Activated T-helper 2 cell treated with anti-CD3 and anti-CD28 coated beads, Interferon-gamma antibody, Interleukin-2, Interleukin-4, amounts not matched to agents 10 μg/mL and 5 μg/mL and 100 μg/mL, durations not matched to agents 14 hours and 24 hours and 36 hours (primary cell): Measurements from ENCODE around the gene UQCC2. TPM values are rescaled to one million over a fixed set of nuclear protein-coding genes. Genes with fewer than 3 reads are reported as not detected.

ENCODE experiments used
- DNase-seq: peaks from one replicate; pipeline ENCODE4 v3.0.0; 2021; ENCODE audit warnings: low spot score
- H3K27ac Mint-ChIP-seq: one replicate; pipeline ENCODE4 v1.8.0; 2021; ENCODE audit warnings: mixed read lengths
- H3K27me3 Mint-ChIP-seq: one replicate; pipeline ENCODE4 v1.8.0; 2021; ENCODE audit warnings: low read depth, mixed read lengths
- H3K36me3 Mint-ChIP-seq: one replicate; pipeline ENCODE4 v1.8.0; 2021; ENCODE audit warnings: low read depth, mixed read lengths
- H3K4me1 Mint-ChIP-seq: one replicate; pipeline ENCODE4 v1.8.0; 2021; ENCODE audit warnings: low read depth, mixed read lengths
- H3K4me3 Mint-ChIP-seq: one replicate; pipeline ENCODE4 v1.8.0; 2021; ENCODE audit warnings: low read depth, mild to moderate bottlenecking, moderate library complexity, mixed read lengths
- H3K9me3 Mint-ChIP-seq: one replicate; pipeline ENCODE4 v1.8.0; 2021; ENCODE audit warnings: mixed read lengths
- intact Hi-C: fragments of 100-400 bp; cut with micrococcal nuclease; formaldehyde crosslinking; loops from one replicate; pipeline ENCODE4 v1.15.1; 2023
- total RNA-seq: library from RNA; stranded (reverse); gene quantifications from 2 replicates; pipeline ENCODE4 v1.2.3, GENCODE V29; 2022

UQCC2 gene
- total RNA-seq, 1 donor from 2014 or later: 136 TPM

GRCh38 chr6:33727126-33727525 is 15.6 kb upstream of the UQCC2 start:
- Mint-ChIP-seq H3K27ac (no peak overlapping the region), H3K9me3 (no peaks in the 10 kb centered on the region), H3K4me1 (peaks cover 2% of the 10 kb centered on the region), H3K4me3 (no peak overlapping the region), H3K36me3 (no peaks in the 10 kb centered on the region), H3K27me3 (peaks cover 25% of the 10 kb centered on the region)
- intact Hi-C loops: no loop called here
- no peak for DNase-seq

GRCh38 chr6:33726696-33727095 is 15.2 kb upstream of the UQCC2 start:
- Mint-ChIP-seq H3K27me3 (peaks cover 28% of the 10 kb centered on the region), H3K36me3 (no peaks in the 10 kb centered on the region), H3K4me1 (peaks cover 2% of the 10 kb centered on the region), H3K27ac (no peak overlapping the region), H3K4me3 (no peak overlapping the region), H3K9me3 (no peaks in the 10 kb centered on the region)
- intact Hi-C loops: no loop called here
- DNase-seq: no peak

- Mint-ChIP-seq H3K27me3 (peaks cover 32% of the 10 kb centered on the region), H3K9me3 (no peaks in the 10 kb centered on the region), H3K27ac (no peak overlapping the region), H3K36me3 (no peaks in the 10 kb centered on the region), H3K4me1 (peaks cover 2% of the 10 kb centered on the region), H3K4me3 (no peak overlapping the region)
- DNase-seq: no peak
- intact Hi-C loops: no loop called here
Observed at GRCh38 chr6:33725891-33726673, 14.6 kb upstream of the UQCC2 start.

- Mint-ChIP-seq H3K27me3 (peaks cover 33% of the 10 kb centered on the region), H3K9me3 (no peaks in the 10 kb centered on the region), H3K36me3 (no peaks in the 10 kb centered on the region), H3K4me1 (peaks cover 2% of the 10 kb centered on the region), H3K27ac (no peak overlapping the region), H3K4me3 (no peak overlapping the region)
- intact Hi-C loops: no loop called here
- DNase-seq: no peak
Observed at GRCh38 chr6:33725222-33725621, 13.7 kb upstream of the UQCC2 start.

- no peak overlapping the region for H3K4me3 Mint-ChIP-seq
- intact Hi-C loops: loop anchor here (5.0 kb wide), 1 partner anchor 38 kb away; no protein-coding TSS in a partner anchor
- DNase-seq: no peak
- no peaks in the 10 kb centered on the region for H3K36me3 Mint-ChIP-seq
- no peak overlapping the region for H3K27ac Mint-ChIP-seq
- peaks cover 37% of the 10 kb centered on the region for H3K27me3 Mint-ChIP-seq
- H3K9me3 Mint-ChIP-seq: no peaks in the 10 kb centered on the region
- H3K4me1 Mint-ChIP-seq: peaks cover 2% of the 10 kb centered on the region
Observed at GRCh38 chr6:33724102-33725023, 12.9 kb upstream of the UQCC2 start.

GRCh38 chr6:33723371-33724085 is 12.0 kb upstream of the UQCC2 start:
- no peaks in the 10 kb centered on the region for H3K9me3 Mint-ChIP-seq
- peaks cover 2% of the 10 kb centered on the region for H3K4me1 Mint-ChIP-seq
- intact Hi-C loops: loop anchor here (5.0 kb wide), 1 partner anchor 39 kb away; no protein-coding TSS in a partner anchor
- no peak overlapping the region for H3K4me3 Mint-ChIP-seq
- no peak overlapping the region for H3K27ac Mint-ChIP-seq
- peaks cover 39% of the 10 kb centered on the region for H3K27me3 Mint-ChIP-seq
- DNase-seq: no peak
- H3K36me3 Mint-ChIP-seq: no peaks in the 10 kb centered on the region

- no peaks in the 10 kb centered on the region for H3K36me3 Mint-ChIP-seq
- intact Hi-C loops: loop anchor here (5.0 kb wide), 1 partner anchor 40 kb away; no protein-coding TSS in a partner anchor
- peaks cover 2% of the 10 kb centered on the region for H3K4me1 Mint-ChIP-seq
- DNase-seq: no peak
- no peak overlapping the region for H3K27ac Mint-ChIP-seq
- no peak overlapping the region for H3K4me3 Mint-ChIP-seq
- no peaks in the 10 kb centered on the region for H3K9me3 Mint-ChIP-seq
- peaks cover 39% of the 10 kb centered on the region for H3K27me3 Mint-ChIP-seq
Observed at GRCh38 chr6:33722103-33722623, 10.7 kb upstream of the UQCC2 start.

GRCh38 chr6:33721508-33721907 is 10.0 kb upstream of the UQCC2 start:
- H3K4me1 Mint-ChIP-seq: peaks cover 2% of the 10 kb centered on the region
- H3K36me3 Mint-ChIP-seq: no peaks in the 10 kb centered on the region
- H3K27me3 Mint-ChIP-seq: peaks cover 39% of the 10 kb centered on the region
- H3K27ac Mint-ChIP-seq: no peak overlapping the region
- H3K4me3 Mint-ChIP-seq: no peak overlapping the region
- H3K9me3 Mint-ChIP-seq: no peaks in the 10 kb centered on the region
- DNase-seq: no peak
- intact Hi-C loops: loop anchor here (5.0 kb wide), 1 partner anchor 41 kb away; no protein-coding TSS in a partner anchor

GRCh38 chr6:33720998-33721397 is 9.5 kb upstream of the UQCC2 start:
- H3K36me3 Mint-ChIP-seq: no peaks in the 10 kb centered on the region
- H3K9me3 Mint-ChIP-seq: no peaks in the 10 kb centered on the region
- H3K4me3 Mint-ChIP-seq: no peak overlapping the region
- peaks cover 2% of the 10 kb centered on the region for H3K4me1 Mint-ChIP-seq
- H3K27me3 Mint-ChIP-seq: peaks cover 38% of the 10 kb centered on the region
- intact Hi-C loops: loop anchor here (5.0 kb wide), 1 partner anchor 41 kb away; no protein-coding TSS in a partner anchor
- H3K27ac Mint-ChIP-seq: no peak overlapping the region
- no peak for DNase-seq

- intact Hi-C loops: no loop called here
Observed at GRCh38 chr6:33719326-33719987, 8.0 kb upstream of the UQCC2 start.

GRCh38 chr6:33718713-33719112 is 7.2 kb upstream of the UQCC2 start:
- Mint-ChIP-seq H3K27ac (no peak overlapping the region), H3K36me3 (no peaks in the 10 kb centered on the region), H3K9me3 (no peaks in the 10 kb centered on the region), H3K27me3 (peaks cover 26% of the 10 kb centered on the region), H3K4me1 (no peaks in the 10 kb centered on the region), H3K4me3 (no peak overlapping the region)
- intact Hi-C loops: no loop called here
- no peak for DNase-seq

More at GRCh38 chr6:33719326-33719987, 8.0 kb upstream of the UQCC2 start:
- peaks cover 31% of the 10 kb centered on the region for H3K27me3 Mint-ChIP-seq
- H3K27ac Mint-ChIP-seq: no peak overlapping the region
- H3K36me3 Mint-ChIP-seq: no peaks in the 10 kb centered on the region
- DNase-seq: no peak
- H3K4me3 Mint-ChIP-seq: no peak overlapping the region
- H3K4me1 Mint-ChIP-seq: peaks cover 2% of the 10 kb centered on the region
- no peaks in the 10 kb centered on the region for H3K9me3 Mint-ChIP-seq
